ENCODE measurements around the gene ANKEF1.

DNA sequence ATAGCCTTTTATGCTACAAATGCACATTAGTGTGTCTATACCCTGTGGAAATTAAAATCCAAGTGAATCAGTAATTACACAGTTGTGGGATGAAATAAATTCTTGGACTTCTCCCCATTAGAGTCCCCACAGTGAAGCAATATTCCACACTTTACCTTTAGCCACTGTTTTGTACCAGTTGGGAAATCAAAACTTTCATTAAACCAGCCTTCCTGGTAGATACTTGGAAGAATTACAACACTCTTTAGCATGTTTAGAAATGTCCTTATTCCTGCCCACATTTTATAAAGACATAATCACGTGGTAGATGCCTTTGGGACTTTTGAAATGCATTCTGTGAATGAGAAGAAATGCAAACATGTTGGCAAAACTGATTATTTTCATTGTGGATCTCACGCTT, 49.0 kb upstream of the ANKEF1 start:
- TF ChIP-seq, protein P1, sequence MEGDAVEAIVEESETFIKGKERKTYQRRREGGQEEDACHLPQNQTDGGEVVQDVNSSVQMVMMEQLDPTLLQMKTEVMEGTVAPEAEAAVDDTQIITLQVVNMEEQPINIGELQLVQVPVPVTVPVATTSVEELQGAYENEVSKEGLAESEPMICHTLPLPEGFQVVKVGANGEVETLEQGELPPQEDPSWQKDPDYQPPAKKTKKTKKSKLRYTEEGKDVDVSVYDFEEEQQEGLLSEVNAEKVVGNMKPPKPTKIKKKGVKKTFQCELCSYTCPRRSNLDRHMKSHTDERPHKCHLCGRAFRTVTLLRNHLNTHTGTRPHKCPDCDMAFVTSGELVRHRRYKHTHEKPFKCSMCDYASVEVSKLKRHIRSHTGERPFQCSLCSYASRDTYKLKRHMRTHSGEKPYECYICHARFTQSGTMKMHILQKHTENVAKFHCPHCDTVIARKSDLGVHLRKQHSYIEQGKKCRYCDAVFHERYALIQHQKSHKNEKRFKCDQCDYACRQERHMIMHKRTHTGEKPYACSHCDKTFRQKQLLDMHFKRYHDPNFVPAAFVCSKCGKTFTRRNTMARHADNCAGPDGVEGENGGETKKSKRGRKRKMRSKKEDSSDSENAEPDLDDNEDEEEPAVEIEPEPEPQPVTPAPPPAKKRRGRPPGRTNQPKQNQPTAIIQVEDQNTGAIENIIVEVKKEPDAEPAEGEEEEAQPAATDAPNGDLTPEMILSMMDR (IDR thresholded peaks at IDR 0.05), result no peak
- no peak for TF ChIP-seq POLR2A (IDR thresholded peaks at IDR 0.05)
